Measurements from ENCODE around the gene RPL32. TPM values are rescaled to one million over a fixed set of nuclear protein-coding genes. Genes with fewer than 3 reads are reported as not detected.

The RPL32 gene
- total and polyA plus RNA-seq, 9 donors = 1,975 to 7,414 (median 2,983) TPM

GRCh38 chr3:12831301-12831866 lies 10.0 kb downstream of the RPL32 start:
- TF ChIP-seq EP300 (IDR thresholded peaks at IDR 0.05) = no peak
- TF ChIP-seq, protein P1, sequence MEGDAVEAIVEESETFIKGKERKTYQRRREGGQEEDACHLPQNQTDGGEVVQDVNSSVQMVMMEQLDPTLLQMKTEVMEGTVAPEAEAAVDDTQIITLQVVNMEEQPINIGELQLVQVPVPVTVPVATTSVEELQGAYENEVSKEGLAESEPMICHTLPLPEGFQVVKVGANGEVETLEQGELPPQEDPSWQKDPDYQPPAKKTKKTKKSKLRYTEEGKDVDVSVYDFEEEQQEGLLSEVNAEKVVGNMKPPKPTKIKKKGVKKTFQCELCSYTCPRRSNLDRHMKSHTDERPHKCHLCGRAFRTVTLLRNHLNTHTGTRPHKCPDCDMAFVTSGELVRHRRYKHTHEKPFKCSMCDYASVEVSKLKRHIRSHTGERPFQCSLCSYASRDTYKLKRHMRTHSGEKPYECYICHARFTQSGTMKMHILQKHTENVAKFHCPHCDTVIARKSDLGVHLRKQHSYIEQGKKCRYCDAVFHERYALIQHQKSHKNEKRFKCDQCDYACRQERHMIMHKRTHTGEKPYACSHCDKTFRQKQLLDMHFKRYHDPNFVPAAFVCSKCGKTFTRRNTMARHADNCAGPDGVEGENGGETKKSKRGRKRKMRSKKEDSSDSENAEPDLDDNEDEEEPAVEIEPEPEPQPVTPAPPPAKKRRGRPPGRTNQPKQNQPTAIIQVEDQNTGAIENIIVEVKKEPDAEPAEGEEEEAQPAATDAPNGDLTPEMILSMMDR (IDR thresholded peaks at IDR 0.05) = no peak
- no peak for TF ChIP-seq POLR2A (IDR thresholded peaks at IDR 0.05)
- Histone ChIP-seq H3K36me3 (no peaks in the 10 kb centered on the region), H3K4me3 (no peak overlapping the region), H3K4me1 (ENCODE audit: insufficient read depth) (no peaks in the 10 kb centered on the region), H3K27ac (no peak overlapping the region), H3K9me3 (no peaks in the 10 kb centered on the region), H3K27me3 (no peaks in the 10 kb centered on the region)
- 66 to 71% (median 67%) methylated on average over 5 of the region's 5 CpGs for WGBS, 3 donors
- DNase-seq = no peak
- intact Hi-C loops (cut with DNase I) = no loop called here

- H3K36me3 ChIP-seq = no peaks in the 10 kb centered on the region
- no peak overlapping the region for H3K4me3 ChIP-seq
- H3K4me1 ChIP-seq (ENCODE audit: insufficient read depth) = no peaks in the 10 kb centered on the region
- DNase-seq = no peak
- intact Hi-C loops (cut with DNase I) = no loop called here
- no peak overlapping the region for H3K27ac ChIP-seq
- TF ChIP-seq POLR2A (IDR thresholded peaks at IDR 0.05) = no peak
- TF ChIP-seq, protein P1 (IDR thresholded peaks at IDR 0.05) = no peak
- no peak for TF ChIP-seq EP300 (IDR thresholded peaks at IDR 0.05)
- H3K9me3 ChIP-seq = no peaks in the 10 kb centered on the region
- WGBS, 3 donors = 66 to 79% (median 68%) methylated on average over 4 of the region's 4 CpGs
- no peaks in the 10 kb centered on the region for H3K27me3 ChIP-seq
Observed at GRCh38 chr3:12830785-12831156, 10.6 kb downstream of the RPL32 start.

- intact Hi-C loops (cut with DNase I) = no loop called here
- no peaks in the 10 kb centered on the region for H3K36me3 ChIP-seq
Observed at GRCh38 chr3:12829886-12830784, 11.2 kb downstream of the RPL32 start.

GRCh38 chr3:12829404-12829803 lies 12.0 kb downstream of the RPL32 start:
- TF ChIP-seq, protein P1 (IDR thresholded peaks at IDR 0.05) = no peak
- no peak for TF ChIP-seq EP300 (IDR thresholded peaks at IDR 0.05)
- no peak for TF ChIP-seq POLR2A (IDR thresholded peaks at IDR 0.05)
- Histone ChIP-seq H3K27ac (no peak overlapping the region), H3K36me3 (no peaks in the 10 kb centered on the region), H3K9me3 (no peaks in the 10 kb centered on the region), H3K4me3 (no peak overlapping the region), H3K4me1 (ENCODE audit: insufficient read depth) (no peaks in the 10 kb centered on the region), H3K27me3 (no peaks in the 10 kb centered on the region)
- no peak for DNase-seq
- WGBS, 3 donors = 84 to 87% (median 87%) methylated on average over 4 of the region's 4 CpGs
- intact Hi-C loops (cut with DNase I) = no loop called here

More at GRCh38 chr3:12829886-12830784, 11.2 kb downstream of the RPL32 start:
- Histone ChIP-seq H3K4me1 (ENCODE audit: insufficient read depth) (no peaks in the 10 kb centered on the region), H3K4me3 (no peak overlapping the region), H3K27ac (no peak overlapping the region), H3K9me3 (no peaks in the 10 kb centered on the region), H3K27me3 (no peaks in the 10 kb centered on the region)
- DNase-seq = no peak
- WGBS, 3 donors = 73 to 79% (median 75%) methylated on average over 17 of the region's 17 CpGs
- TF ChIP-seq EP300 (IDR thresholded peaks at IDR 0.05) = no peak
- TF ChIP-seq POLR2A (IDR thresholded peaks at IDR 0.05) = no peak
- TF ChIP-seq, protein P1 (IDR thresholded peaks at IDR 0.05) = no peak
